Fibroblast of pulmonary artery (primary cell): ENCODE measurements around the gene BBIP1.

Experiments used
- DNase-seq: peaks from one replicate; pipeline ENCODE4 v3.0.0-alpha.2; 2010; ENCODE audit warnings: low read depth
- H3K4me3 ChIP-seq: replicated peaks from 2 replicates; pipeline ENCODE4 v1.5.1; 2011; ENCODE audit warnings: low read depth, mild to moderate bottlenecking, control low read depth, low read length, moderate library complexity
- TF ChIP-seq, protein P1 (sequence below): IDR thresholded peaks from 2 replicates; pipeline ENCODE4 v1.5.1; 2011; ENCODE audit warnings: mild to moderate bottlenecking, control low read depth, low read length, inconsistent platforms; ENCODE audit errors: missing control alignments

The BBIP1 gene, protein sequence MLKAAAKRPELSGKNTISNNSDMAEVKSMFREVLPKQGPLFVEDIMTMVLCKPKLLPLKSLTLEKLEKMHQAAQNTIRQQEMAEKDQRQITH

DNA sequence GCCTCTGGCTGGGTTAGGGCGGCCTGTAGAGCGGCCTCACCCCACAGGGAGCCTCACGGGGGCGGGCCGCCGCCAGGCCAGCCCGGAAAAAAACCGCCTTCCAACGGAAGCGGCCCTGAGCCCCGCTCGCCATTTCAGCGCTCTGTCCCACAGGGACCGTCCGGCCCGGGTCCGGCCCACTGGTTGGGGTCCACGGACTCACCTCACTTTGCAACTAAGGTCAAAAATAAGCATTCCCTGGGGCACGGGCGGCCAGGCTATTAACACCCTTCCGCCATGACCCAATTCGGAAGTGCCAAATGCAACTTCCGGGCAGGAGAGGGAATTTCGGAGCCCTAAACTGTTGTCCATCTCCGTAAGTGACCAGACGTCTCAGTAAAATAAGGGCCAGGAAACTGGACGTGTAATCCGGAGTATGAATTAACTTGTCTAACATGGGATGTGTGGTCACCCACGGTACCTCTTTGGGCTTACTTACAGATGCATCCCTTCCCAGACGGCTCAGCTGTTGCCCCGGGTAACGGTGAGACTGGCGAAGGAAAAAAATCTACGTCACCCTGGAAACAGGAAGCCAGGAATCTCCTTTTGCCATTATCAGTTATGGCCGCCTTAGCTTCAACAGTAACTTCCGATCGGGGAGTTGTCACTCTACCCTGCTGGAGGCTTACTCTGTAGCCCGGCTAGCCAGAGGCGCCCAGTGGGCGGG, at the start of gene BBIP1:
Gene BBIP1, minus strand, starts transcription at position 538 of the 706 bp plus-strand sequence. CDS start 1,023 bp downstream, outside the sequence.
- H3K4me3 ChIP-seq: peak within 1 kb of the TSS; percentile 92
- peak; percentile 100 for DNase-seq
- TF ChIP-seq, protein P1, sequence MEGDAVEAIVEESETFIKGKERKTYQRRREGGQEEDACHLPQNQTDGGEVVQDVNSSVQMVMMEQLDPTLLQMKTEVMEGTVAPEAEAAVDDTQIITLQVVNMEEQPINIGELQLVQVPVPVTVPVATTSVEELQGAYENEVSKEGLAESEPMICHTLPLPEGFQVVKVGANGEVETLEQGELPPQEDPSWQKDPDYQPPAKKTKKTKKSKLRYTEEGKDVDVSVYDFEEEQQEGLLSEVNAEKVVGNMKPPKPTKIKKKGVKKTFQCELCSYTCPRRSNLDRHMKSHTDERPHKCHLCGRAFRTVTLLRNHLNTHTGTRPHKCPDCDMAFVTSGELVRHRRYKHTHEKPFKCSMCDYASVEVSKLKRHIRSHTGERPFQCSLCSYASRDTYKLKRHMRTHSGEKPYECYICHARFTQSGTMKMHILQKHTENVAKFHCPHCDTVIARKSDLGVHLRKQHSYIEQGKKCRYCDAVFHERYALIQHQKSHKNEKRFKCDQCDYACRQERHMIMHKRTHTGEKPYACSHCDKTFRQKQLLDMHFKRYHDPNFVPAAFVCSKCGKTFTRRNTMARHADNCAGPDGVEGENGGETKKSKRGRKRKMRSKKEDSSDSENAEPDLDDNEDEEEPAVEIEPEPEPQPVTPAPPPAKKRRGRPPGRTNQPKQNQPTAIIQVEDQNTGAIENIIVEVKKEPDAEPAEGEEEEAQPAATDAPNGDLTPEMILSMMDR: no peak

DNA sequence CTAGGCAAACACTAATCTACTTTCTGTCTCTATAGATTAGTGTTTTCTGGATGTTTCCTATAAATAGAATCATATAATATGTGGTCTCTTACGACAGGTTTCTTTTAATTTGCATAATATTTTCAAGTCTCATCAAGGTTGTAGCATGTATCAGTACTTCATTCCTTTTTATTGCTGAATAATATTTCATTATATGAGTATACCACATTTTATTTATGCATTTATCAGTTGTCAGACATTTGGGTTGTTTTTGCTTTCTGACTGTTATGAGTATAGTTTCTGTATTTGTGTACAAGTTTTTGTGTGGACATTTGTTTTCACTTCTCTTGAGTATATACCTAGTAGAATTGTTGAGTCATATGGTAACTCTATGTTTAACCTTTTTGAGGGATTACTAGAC, 48.7 kb upstream of the BBIP1 start:
- DNase-seq: no peak
- H3K4me3 ChIP-seq: no peak overlapping the region
- TF ChIP-seq, protein P1: no peak

DNA sequence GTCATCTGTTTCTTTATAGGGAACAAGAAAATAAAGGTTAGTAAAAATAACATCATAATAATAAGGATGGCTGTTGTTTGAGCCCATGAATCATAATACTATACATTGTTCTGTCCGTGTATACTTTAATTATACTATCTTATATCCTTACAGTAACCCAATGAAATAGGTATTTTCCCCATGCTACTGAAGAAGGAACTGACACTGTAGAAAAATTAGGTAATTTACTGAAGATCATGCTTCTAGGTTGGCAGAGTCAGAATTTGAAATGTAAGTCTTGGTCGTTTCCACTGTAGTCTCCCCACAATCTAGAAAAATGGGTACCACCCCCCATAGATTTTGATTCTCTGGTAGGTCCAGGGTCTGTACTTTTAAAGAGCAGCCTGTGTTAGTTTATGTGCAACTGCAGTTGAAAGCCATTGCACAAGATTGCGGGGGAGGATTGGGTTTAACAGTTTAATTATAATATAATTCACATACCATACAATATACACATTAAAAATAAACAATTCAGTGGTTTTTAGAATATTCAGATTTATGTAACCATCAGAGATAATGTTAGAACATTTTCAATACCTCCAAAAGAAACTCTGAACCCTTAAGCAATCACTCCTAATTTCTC, 48.1 kb upstream of the BBIP1 start:
- TF ChIP-seq, protein P1: no peak
- DNase-seq: peak; percentile 41
- no peak overlapping the region for H3K4me3 ChIP-seq

DNA sequence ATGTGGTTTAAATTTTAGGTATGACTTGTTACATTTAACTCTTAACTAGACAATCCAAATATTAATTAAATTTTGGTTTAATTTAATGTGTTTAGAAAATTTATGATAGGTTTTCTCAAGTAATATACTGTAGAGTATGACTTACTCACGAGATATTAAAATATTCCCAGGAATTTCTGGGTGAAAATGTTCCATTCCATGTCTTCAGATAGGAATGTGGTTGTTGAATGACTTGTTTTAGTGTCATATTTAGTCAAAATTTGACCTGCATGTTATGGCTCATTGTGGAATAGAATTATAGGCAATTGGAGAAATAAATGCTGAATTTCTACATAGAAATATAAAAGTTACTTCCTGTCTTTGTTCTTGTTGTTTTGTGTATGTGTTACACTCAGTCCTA, 47.2 kb upstream of the BBIP1 start:
- no peak overlapping the region for H3K4me3 ChIP-seq
- TF ChIP-seq, protein P1: no peak
- no peak for DNase-seq

DNA sequence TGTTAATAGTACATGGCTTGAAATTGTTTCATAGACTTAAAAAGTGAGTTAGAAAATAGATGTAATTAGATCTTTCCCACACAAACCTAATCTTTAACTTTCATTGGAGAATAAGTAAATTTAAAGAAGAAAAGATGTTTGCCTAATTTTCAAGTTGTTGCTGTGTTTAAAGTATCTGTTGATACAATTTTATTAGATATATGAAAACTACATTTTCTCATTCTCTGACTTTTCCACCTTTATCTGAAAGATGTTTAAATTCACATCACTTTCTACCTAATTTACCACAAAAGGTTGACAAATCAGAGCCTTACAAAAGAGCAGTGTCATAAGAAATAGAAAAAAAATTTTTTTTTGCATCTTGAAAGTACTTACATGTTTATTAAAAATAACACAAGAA, 46.2 kb upstream of the BBIP1 start:
- TF ChIP-seq, protein P1: no peak
- DNase-seq: no peak
- H3K4me3 ChIP-seq: no peak overlapping the region

DNA sequence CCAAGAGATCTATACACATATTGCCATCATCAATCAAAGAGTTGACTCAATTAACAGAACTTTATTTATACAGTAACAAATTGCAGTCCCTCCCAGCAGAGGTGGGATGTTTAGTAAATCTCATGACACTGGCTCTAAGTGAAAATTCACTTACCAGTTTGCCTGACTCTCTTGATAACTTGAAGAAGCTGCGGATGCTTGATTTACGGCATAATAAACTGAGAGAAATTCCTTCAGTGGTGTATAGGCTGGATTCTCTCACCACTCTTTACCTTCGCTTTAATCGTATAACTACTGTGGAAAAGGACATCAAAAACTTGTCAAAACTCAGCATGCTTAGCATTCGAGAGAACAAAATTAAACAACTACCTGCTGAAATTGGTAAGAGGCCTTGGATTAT, 45.7 kb upstream of the BBIP1 start:
- no peak overlapping the region for H3K4me3 ChIP-seq
- TF ChIP-seq, protein P1: no peak
- no peak for DNase-seq

DNA sequence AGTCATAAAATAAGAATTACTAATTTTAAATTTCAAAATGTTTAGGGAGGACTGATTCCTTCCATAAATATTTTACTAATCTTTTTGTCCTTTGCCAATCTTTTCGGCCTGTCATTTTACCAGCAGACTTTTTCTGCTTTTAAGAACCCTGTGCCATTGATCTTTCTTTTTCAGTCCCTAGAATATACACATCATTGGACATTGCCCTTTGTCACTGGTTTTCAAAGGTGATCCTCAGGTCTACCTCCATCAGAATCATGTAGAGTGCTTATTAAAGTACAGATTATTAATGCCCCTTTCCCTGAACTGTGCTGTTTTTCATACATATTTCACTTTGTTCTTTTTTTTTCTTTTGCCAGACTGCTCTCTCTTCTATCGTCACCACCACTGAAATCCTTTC, 44.2 kb upstream of the BBIP1 start:
- no peak overlapping the region for H3K4me3 ChIP-seq
- no peak for DNase-seq
- TF ChIP-seq, protein P1: no peak
